ENCODE results near the gene GLYAT. TPM values are rescaled to one million over a fixed set of nuclear protein-coding genes. Genes with fewer than 3 reads are reported as not detected.
A peak's percentile ranks its signal among the peaks of the same experiment; 100 is the strongest.

Gene GLYAT, protein sequence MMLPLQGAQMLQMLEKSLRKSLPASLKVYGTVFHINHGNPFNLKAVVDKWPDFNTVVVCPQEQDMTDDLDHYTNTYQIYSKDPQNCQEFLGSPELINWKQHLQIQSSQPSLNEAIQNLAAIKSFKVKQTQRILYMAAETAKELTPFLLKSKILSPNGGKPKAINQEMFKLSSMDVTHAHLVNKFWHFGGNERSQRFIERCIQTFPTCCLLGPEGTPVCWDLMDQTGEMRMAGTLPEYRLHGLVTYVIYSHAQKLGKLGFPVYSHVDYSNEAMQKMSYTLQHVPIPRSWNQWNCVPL
- total RNA-seq = not detected

DNA sequence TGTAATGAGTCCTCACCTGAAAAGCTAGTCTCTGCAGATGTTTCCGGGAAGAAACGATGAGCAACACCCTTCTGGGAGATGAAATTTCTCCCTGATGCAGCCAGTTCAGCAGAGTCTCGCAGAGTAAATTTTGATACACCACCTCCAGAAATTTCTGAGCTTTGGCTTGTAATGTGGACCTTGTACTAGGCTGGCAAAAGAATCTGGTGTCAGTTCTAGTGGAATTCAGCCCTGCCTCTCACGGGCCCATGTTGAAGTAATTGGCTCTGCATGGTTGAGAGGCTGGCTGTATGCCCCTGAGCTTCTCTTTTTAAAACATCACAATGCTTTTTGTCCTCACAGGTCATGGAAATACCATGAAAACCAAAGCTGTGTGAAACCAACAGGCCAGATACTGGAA is at the start of gene GLYAT:
TSS of gene GLYAT (minus strand) at position 125 of the 400 bp plus-strand sequence. CDS start 7,447 bp downstream, outside the sequence.
- ATAC-seq (replicated peaks in 1 of 2) = no peak
- H3K27me3 Mint-ChIP-seq (ENCODE audit: low read depth) = no peaks in the 10 kb centered on the region
- no peak within 1 kb of the TSS for H3K27ac Mint-ChIP-seq
- no peak for DNase-seq
- peaks cover 0 to 2% of the 10 kb centered on the region in 2 donors for H3K9me3 Mint-ChIP-seq
- H3K4me3 Mint-ChIP-seq = no peak within 1 kb of the TSS
- H3K36me3 Mint-ChIP-seq (ENCODE audit: insufficient read depth in 2 of 2) = no peaks in the 10 kb centered on the region
- H3K4me1 Mint-ChIP-seq (ENCODE audit: low read depth) = peaks cover 23% of the 10 kb centered on the region

DNA sequence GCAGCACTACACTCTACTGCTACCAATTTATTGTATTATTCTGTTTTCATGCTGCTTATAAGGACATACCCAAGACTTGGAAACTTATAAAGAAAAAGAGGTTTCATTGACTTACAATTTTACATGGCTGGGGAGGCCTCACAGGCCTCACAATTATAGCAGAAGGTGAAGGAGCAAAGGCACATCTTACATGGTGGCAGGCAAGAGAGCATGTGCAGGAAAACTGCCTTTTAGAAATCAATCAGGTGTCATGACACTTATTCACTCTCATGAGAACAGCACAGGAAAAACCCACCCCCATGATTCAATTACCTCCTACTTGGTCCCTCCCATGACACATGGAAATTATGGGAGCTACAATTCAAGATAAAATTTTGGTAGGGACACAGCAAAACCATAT is 49.6 kb upstream of the GLYAT start:
- Mint-ChIP-seq H3K4me3 (no peak overlapping the region), H3K4me1 (ENCODE audit: low read depth) (no peaks in the 10 kb centered on the region), H3K36me3 (ENCODE audit: insufficient read depth in 2 of 2) (peaks cover 3 to 5% of the 10 kb centered on the region in 2 donors), H3K27me3 (ENCODE audit: low read depth) (peaks cover 8% of the 10 kb centered on the region), H3K9me3 (peaks cover 6% of the 10 kb centered on the region in 2 donors), H3K27ac (no peak overlapping the region)
- ATAC-seq (replicated peaks in 1 of 2) (no peak), DNase-seq (no peak)

DNA sequence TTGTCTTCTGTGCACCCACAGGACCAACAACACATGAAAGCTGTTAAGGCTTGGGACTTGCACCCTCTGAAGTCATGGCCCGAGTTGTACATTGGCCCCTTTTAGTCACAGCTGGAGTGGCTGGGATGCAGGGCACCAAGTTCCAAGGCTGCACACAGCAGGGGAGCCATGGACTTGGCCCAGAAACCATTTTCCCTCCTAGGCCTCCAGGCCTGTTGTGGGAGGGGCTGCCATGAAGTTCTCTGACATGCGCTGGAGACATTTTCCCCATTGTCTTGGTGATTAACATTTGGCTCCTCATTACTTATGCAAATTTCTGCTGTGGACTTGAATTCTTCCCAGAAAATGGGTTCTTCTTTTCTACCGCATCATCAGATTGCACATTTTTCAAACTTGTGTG is 48.8 kb upstream of the GLYAT start:
- Mint-ChIP-seq H3K27ac (no peak overlapping the region), H3K27me3 (ENCODE audit: low read depth) (peaks cover 8% of the 10 kb centered on the region), H3K9me3 (peaks cover 6% of the 10 kb centered on the region in 2 donors), H3K4me1 (ENCODE audit: low read depth) (peaks cover 4% of the 10 kb centered on the region), H3K36me3 (ENCODE audit: insufficient read depth in 2 of 2) (peaks cover 3 to 5% of the 10 kb centered on the region in 2 donors), H3K4me3 (no peak overlapping the region)
- DNase-seq (no peak), ATAC-seq (replicated peaks in 1 of 2) (no peak)

DNA sequence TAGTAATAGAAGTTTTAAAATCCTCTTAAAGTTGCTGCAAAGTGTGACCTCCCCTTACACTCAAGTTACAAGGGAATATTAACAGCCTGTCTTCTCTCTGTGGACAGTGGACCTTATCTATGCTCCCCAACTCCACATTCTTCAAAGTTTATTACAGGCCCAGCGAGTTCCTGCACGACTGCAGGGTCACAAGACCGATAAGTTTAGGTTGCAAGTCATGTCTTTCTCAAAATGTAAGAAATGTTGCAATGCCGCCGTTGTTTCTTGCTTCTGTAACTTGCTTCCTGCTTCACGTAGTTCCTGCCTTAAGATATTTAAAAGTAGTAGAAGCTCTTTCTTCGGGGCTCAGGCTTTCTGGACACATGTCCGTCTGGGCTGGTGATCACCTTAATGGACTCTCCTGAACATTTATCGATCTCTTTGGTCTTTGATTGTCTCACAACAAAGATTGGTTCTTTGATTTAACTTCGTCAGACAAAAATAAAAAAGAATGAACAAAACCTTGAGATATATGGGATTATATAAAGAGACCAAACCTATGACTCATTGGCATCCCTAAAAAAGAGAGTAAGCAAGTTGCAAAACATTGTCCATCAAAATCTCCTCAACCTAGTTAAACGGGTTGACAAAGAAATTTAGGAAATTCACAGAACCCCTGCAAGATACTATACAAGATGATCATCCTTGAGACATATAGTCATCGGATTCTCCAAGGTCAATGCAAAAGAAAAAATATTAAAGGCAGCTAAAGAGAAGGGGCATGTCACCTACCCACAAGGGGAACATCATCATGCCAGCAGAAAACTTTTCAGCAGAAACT is 45.4 kb upstream of the GLYAT start:
- Mint-ChIP-seq H3K4me3 (no peak overlapping the region), H3K36me3 (ENCODE audit: insufficient read depth in 2 of 2) (peaks cover 3 to 5% of the 10 kb centered on the region in 2 donors), H3K27me3 (ENCODE audit: low read depth) (peaks cover 20% of the 10 kb centered on the region), H3K4me1 (ENCODE audit: low read depth) (peaks cover 11% of the 10 kb centered on the region), H3K27ac (peak overlapping the region; percentile 12), H3K9me3 (peaks cover 6% of the 10 kb centered on the region in 2 donors)
- DNase-seq (no peak), ATAC-seq (replicated peaks in 1 of 2) (no peak)

DNA sequence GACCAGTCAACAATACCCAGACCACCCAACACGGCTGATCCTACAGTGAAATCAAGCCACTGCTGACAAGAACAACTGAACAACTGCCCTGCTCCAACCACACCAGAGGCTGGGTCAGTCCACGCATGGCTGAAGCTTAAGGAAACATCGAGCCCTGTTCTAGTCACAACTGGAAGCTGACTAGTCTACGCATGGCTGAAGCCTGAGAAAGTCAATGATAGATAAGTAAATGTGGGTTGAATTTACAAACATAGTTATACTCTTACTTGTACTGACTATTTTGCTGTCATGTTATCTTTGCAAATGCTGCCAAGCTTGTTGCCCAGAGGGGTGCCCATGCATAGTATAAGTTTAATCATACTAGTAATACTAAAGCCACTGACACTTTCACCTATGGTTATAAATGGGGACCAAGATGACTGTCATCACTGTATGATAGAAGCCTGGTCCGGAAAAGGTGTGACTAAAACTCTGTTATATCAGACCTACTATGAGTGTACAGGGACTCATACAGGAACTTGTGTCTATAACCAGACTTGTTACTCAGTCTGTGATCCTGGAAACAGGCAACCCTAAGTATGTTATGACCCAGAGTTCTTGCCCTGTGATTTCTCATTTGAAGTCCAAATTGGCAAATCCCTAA is 43.4 kb upstream of the GLYAT start:
- ATAC-seq (replicated peaks in 1 of 2) = peak; percentile 84
- Mint-ChIP-seq H3K27me3 (ENCODE audit: low read depth) (peaks cover 29% of the 10 kb centered on the region), H3K4me3 (no peak overlapping the region), H3K4me1 (ENCODE audit: low read depth) (peaks cover 17% of the 10 kb centered on the region), H3K27ac (no peak overlapping the region), H3K36me3 (ENCODE audit: insufficient read depth in 2 of 2) (peaks cover 0 to 5% of the 10 kb centered on the region in 2 donors), H3K9me3 (no peaks in the 10 kb centered on the region)
- peak; percentile 39 to 40 for DNase-seq

DNA sequence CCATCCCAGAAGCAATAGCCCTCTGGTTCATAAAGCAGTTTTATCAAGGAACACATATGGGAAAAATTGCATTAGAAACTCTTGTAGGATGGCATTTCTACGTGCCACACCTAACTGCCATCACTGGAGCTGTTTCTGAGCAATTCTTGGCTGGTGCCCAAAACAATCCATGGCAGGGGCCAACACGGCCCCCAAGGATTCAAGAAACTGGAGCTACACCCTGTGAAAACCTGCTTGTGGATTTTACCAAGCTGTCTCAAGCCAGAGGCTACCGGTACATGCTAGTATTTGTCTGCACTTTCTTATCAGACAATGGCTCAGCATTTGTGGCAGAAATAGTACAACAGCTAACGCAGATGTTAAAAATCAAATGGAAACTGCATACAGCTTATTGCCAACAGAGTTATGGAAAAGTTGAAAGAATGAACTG is 42.4 kb upstream of the GLYAT start:
- H3K27me3 Mint-ChIP-seq (ENCODE audit: low read depth) = peaks cover 29% of the 10 kb centered on the region
- no peak for DNase-seq
- peaks cover 17% of the 10 kb centered on the region for H3K4me1 Mint-ChIP-seq (ENCODE audit: low read depth)
- H3K27ac Mint-ChIP-seq = no peak overlapping the region
- H3K36me3 Mint-ChIP-seq (ENCODE audit: insufficient read depth in 2 of 2) = peaks cover 0 to 5% of the 10 kb centered on the region in 2 donors
- H3K4me3 Mint-ChIP-seq = no peak overlapping the region
- H3K9me3 Mint-ChIP-seq = no peaks in the 10 kb centered on the region
- ATAC-seq (replicated peaks in 1 of 2) = no peak

DNA sequence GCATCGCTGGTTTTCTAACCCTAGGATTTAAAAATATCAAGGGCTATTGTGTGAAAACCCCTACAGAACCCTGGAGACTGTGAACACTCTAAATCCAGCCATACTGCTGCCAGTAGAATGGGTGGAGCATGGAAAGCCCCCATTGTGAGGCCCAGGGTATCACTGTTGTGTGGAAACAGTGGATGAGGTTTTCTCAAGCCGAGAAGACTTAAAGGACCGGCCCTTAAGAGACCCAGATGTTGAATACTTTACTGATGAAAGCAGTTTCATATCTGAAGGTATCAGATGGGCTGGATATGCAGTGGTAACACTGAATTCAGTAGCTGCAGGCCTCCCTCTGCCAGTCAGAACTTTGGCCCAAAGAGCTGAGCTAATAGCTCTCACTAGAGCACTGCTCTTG is 41.6 kb upstream of the GLYAT start:
- H3K27me3 Mint-ChIP-seq (ENCODE audit: low read depth) = peaks cover 29% of the 10 kb centered on the region
- no peaks in the 10 kb centered on the region for H3K9me3 Mint-ChIP-seq
- no peak overlapping the region for H3K27ac Mint-ChIP-seq

DNA sequence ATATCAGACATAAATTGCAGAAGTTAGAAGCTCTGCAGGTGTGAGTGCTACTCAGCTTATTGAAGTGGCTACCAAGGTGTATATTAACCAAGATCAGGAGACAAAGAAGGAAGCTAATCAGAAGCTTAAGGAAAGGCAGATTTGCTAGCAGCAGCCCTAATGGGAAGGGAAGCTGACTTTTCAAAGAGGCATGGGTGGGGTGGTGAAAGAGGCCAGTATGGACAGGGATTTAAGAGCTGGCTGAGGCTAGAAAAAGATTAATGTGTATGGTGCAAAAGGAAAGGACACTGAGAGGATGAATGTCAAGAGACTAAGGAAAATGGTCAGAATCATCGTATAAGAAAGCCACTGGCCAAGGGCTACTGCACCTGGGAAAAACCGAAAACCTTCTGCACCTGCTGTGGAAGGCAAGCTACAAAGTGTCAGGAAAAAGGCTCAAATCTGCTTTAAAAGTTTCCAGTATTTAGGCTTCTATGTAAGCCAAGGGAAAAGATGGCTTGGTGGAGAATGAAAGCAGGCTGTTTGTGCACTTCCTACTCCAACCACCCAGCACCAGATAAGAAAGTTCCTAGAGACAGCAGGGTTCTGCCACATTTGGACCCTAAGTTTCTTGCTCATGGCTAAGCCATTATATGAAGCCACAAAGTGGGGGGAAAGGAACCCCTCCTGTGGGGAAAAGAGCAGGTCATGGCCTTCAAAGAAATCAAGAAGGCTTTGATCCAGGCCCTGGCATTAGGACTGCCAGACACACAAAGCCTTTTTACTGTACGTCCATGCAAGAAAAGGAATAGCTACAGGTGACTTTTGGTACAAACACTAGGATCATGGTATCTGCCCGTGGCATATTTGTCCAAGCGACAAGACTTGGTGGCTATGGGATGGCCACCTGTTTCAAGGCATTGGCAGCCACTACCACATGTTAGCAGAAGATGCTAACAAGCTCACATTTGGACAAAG is 40.9 kb upstream of the GLYAT start:
- ATAC-seq (replicated peaks in 1 of 2) (no peak), DNase-seq (no peak)
- Mint-ChIP-seq H3K36me3 (ENCODE audit: insufficient read depth in 2 of 2) (peaks cover 0 to 5% of the 10 kb centered on the region in 2 donors), H3K4me1 (ENCODE audit: low read depth) (peaks cover 17% of the 10 kb centered on the region), H3K27me3 (ENCODE audit: low read depth) (peaks cover 27% of the 10 kb centered on the region), H3K27ac (no peak overlapping the region), H3K9me3 (no peaks in the 10 kb centered on the region), H3K4me3 (no peak overlapping the region)

More for the DNA sequence above, 41.6 kb upstream of the GLYAT start:
- H3K4me3 Mint-ChIP-seq = no peak overlapping the region
- peaks cover 0 to 5% of the 10 kb centered on the region in 2 donors for H3K36me3 Mint-ChIP-seq (ENCODE audit: insufficient read depth in 2 of 2)
- no peak for DNase-seq
- H3K4me1 Mint-ChIP-seq (ENCODE audit: low read depth) = peaks cover 17% of the 10 kb centered on the region
- no peak for ATAC-seq (replicated peaks in 1 of 2)

DNA sequence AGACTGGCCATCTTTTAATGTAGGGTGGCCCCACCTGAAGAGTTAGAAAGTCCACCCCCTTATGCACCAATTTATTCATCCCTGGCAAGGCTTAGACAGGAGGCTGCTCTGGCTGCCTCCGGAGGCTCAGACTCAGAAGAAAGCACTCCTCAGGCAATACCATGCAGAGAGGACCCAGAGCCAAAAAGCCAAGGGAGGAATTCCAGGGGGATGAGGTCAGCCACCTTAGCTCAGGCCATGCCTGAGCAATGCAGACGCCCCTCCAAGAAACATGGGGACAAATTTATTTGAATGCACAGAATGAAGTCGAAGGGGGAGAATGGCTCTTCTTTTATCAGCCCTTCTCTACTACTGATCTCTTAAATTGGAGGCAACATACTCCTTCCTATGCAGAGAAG is 39.7 kb upstream of the GLYAT start:
- no peaks in the 10 kb centered on the region for H3K9me3 Mint-ChIP-seq
- no peak overlapping the region for H3K4me3 Mint-ChIP-seq
- ATAC-seq (replicated peaks in 1 of 2) (no peak), DNase-seq (no peak)
- H3K36me3 Mint-ChIP-seq (ENCODE audit: insufficient read depth in 2 of 2) = peaks cover 0 to 5% of the 10 kb centered on the region in 2 donors
- no peak overlapping the region for H3K27ac Mint-ChIP-seq
- peaks cover 17% of the 10 kb centered on the region for H3K4me1 Mint-ChIP-seq (ENCODE audit: low read depth)
- peaks cover 21% of the 10 kb centered on the region for H3K27me3 Mint-ChIP-seq (ENCODE audit: low read depth)

DNA sequence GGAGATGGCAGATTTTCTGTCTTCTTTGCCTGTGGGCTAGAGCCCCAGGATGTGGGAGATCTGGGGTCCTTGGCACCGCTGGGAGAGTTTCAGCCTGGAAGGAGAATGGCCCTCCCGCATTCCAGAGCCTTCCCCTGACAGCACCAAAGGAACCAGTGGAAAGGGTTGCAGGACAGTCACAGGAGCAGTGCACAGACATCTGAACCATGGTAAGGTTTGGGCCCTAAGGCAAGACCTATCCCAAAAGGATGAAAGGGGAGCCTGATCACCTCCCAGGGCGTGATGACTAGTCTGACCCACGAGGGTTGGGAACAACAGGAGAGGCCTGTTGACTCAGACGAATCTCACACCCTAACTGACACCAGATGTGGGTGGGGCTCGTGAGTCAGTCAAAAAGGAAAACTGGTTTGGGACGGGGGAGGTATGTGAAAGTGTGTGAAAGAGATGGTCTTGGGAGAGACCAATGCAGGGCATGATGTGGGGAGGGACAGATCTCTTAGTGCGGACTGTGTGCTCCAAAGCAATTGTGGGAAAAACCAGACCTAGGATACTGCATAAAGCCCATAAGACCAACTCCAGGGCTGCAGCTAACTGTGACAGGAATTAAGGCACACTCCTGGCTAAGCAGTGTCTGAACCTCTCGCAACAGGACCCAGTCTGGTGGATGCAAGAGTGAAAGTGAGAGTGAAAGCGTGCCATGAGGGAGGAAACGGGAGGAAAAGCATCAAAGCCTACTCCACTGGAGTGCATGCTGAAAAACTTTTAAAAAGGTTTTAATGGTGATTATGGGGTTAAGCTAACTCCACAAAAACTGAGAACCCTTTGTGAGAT is 39.1 kb upstream of the GLYAT start:
- Mint-ChIP-seq H3K27me3 (ENCODE audit: low read depth) (peaks cover 21% of the 10 kb centered on the region), H3K4me3 (no peak overlapping the region), H3K27ac (no peak overlapping the region), H3K9me3 (no peaks in the 10 kb centered on the region), H3K36me3 (ENCODE audit: insufficient read depth in 2 of 2) (peaks cover 0 to 5% of the 10 kb centered on the region in 2 donors), H3K4me1 (ENCODE audit: low read depth) (peaks cover 16% of the 10 kb centered on the region)
- DNase-seq (no peak), ATAC-seq (replicated peaks in 1 of 2) (peak in 1 of 2 donors; percentile 7)

DNA sequence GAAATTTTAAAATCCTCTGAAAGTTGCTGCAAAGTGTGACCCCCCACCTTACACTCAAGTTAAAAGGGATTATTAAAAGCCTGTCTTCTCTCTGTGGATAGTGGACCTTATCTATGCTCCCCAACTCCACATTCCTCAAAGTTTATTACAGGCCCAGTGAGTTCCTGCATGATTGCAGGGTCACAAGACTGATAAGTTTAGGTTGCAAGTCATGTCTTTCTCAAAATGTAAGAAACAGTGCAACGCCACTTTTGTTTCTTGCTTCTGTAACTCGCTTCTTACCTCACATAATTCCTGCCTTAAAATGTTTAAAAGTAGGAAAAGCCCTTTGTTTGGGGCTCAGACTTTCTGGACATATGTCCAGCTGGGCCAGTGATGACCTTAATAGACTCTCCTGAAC is 38.4 kb upstream of the GLYAT start:
- Mint-ChIP-seq H3K27ac (no peak overlapping the region), H3K4me1 (ENCODE audit: low read depth) (peaks cover 12% of the 10 kb centered on the region), H3K36me3 (ENCODE audit: insufficient read depth in 2 of 2) (peaks cover 0 to 5% of the 10 kb centered on the region in 2 donors), H3K4me3 (no peak overlapping the region), H3K27me3 (ENCODE audit: low read depth) (peaks cover 23% of the 10 kb centered on the region), H3K9me3 (no peaks in the 10 kb centered on the region)
- no peak for ATAC-seq (replicated peaks in 1 of 2)
- no peak for DNase-seq

DNA sequence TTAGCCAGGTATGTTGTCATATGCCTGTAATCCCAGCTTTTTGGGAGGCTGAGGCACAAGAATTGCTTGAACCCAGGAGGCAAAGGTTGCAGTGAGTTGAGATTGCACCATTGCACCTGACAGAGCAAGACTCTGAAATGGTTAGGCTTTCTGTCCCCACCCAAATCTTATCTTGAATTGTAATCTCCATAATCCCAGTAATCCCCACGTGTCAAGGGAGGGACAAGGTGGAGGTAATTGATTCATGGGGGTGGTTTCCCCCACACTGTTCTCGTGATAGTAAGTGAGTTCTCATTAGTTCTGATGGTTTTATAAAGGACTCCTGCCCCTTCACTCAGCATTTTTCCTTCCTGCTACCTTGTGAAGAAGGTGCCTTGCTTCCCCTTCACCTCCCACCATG is 37.6 kb upstream of the GLYAT start:
- Mint-ChIP-seq H3K36me3 (ENCODE audit: insufficient read depth in 2 of 2) (peaks cover 0 to 5% of the 10 kb centered on the region in 2 donors), H3K27me3 (ENCODE audit: low read depth) (peaks cover 32% of the 10 kb centered on the region), H3K4me3 (no peak overlapping the region), H3K9me3 (no peaks in the 10 kb centered on the region), H3K27ac (no peak overlapping the region), H3K4me1 (ENCODE audit: low read depth) (peaks cover 6% of the 10 kb centered on the region)
- ATAC-seq (replicated peaks in 1 of 2) (no peak), DNase-seq (no peak)
